Measurements from ENCODE around the gene GNAZ. TPM values are rescaled to one million over a fixed set of nuclear protein-coding genes. Genes with fewer than 3 reads are reported as not detected.
"Not testable (repeated sequence)": the region's sequence is repeated elsewhere in the genome, so short reads cannot be mapped to it uniquely, and the experiment has no call there.

Gene GNAZ
- total RNA-seq, 1 experiment from 2014 or later, result 12.8 TPM

GRCh38 chr22:23125512-23126103, 55.3 kb downstream of the GNAZ start:
- H3K9me3 ChIP-seq, result no peaks in the 10 kb centered on the region
- H3K36me3 ChIP-seq, result no peaks in the 10 kb centered on the region
- no peaks in the 10 kb centered on the region for H3K27me3 ChIP-seq
- no peak for DNase-seq
- H3K4me3 ChIP-seq, result no peak overlapping the region

GRCh38 chr22:23126165-23127054, 56.1 kb downstream of the GNAZ start:
- Histone ChIP-seq H3K36me3 (no peaks in the 10 kb centered on the region), H3K27me3 (no peaks in the 10 kb centered on the region)
- no peak for DNase-seq

DNA sequence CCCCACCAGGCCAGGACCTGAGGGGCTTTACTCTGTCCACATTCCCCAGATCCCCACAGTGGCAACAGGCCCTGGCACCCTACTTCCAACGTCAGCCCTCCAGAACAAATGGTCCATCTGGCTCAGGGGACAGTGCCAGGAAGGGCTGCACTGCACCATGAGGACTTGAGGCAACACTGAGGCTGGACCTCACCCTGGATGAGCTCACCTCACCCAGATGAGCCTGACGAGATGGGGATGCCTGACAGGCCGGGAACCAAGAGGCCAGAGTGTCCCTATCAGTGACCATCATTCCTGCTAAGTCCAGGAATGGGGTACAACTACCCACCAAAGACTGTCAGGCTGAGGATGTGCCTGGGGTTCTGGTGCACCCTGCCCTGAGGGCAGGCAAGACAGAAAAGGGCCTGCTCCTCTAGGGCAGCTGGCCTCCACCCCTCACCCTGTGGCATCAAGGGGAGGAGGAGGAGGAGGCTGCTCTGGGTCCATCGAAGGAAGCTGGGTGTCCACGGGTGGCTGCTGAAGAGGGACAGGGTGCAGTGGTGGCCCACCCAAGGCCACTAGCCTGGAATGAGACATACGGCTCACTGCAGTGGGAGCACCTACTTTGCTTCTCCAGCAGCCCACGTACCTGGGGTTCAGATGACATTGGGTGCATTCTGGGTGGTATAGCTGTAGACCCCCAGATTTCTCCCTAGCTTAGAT, 56.9 kb downstream of the GNAZ start:
- no peak overlapping the region for H3K4me3 ChIP-seq
- DNase-seq, result no peak

More at GRCh38 chr22:23126165-23127054, 56.1 kb downstream of the GNAZ start:
- no peak overlapping the region for H3K4me3 ChIP-seq
- no peaks in the 10 kb centered on the region for H3K9me3 ChIP-seq

GRCh38 chr22:23127788-23128187, 57.5 kb downstream of the GNAZ start:
- no peak for DNase-seq
- Histone ChIP-seq H3K27me3 (no peaks in the 10 kb centered on the region), H3K36me3 (no peaks in the 10 kb centered on the region), H3K9me3 (no peaks in the 10 kb centered on the region), H3K4me3 (no peak overlapping the region)

More for the DNA sequence above, 56.9 kb downstream of the GNAZ start:
- no peaks in the 10 kb centered on the region for H3K27me3 ChIP-seq
- no peaks in the 10 kb centered on the region for H3K36me3 ChIP-seq
- no peaks in the 10 kb centered on the region for H3K9me3 ChIP-seq

DNA sequence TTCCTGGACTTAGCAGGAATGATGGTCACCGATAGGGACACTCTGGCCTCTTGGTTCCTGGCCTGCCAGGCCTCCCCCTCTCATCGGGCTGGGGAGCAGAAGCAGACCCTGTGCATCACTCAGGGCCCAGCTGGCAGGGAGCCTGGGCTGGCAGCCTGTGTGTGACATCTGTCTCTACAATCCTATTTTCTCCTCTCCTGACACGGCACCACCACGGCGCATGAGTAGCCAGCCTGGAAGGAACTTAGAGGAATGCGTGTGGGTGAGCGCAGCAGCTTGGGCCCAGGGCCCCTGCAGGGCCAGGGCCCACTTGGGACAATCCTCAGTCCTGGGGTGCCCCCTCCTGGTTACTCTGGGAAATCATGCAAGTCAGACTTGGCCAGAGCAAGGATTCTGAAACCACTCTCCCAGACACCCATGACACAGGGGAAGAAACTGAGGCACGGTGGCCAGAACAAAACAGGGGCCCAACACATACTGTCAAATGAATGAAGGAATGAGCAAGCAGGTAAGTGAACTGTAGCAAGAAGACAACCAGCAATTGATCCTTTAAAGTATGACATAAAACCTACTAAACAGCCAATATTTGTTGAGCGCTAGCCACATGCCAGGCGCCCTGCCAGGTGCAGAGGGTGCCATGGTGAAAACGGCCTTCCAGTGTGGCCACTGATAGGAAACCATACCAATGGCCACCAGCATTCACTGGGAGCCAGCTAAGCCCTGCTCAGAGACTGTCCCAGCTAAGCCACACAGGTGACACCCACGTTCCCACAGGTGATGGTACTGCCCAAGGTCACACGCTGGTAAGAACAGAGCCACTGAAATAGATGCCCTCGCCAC, 58.2 kb downstream of the GNAZ start:
- Histone ChIP-seq H3K4me3 (no peak overlapping the region), H3K36me3 (no peaks in the 10 kb centered on the region), H3K9me3 (no peaks in the 10 kb centered on the region), H3K27me3 (no peaks in the 10 kb centered on the region)
- DNase-seq, result peak; percentile 69

- no peak for DNase-seq
- H3K4me3 ChIP-seq, result no peak overlapping the region
- no peaks in the 10 kb centered on the region for H3K9me3 ChIP-seq
- no peaks in the 10 kb centered on the region for H3K27me3 ChIP-seq
- H3K36me3 ChIP-seq, result no peaks in the 10 kb centered on the region
Observed at GRCh38 chr22:23129149-23129548, 58.8 kb downstream of the GNAZ start.

- Histone ChIP-seq H3K4me3 (no peak overlapping the region), H3K36me3 (no peaks in the 10 kb centered on the region), H3K9me3 (no peaks in the 10 kb centered on the region), H3K27me3 (no peaks in the 10 kb centered on the region)
- DNase-seq, result no peak
Observed at GRCh38 chr22:23130697-23131096, 60.4 kb downstream of the GNAZ start.

DNA sequence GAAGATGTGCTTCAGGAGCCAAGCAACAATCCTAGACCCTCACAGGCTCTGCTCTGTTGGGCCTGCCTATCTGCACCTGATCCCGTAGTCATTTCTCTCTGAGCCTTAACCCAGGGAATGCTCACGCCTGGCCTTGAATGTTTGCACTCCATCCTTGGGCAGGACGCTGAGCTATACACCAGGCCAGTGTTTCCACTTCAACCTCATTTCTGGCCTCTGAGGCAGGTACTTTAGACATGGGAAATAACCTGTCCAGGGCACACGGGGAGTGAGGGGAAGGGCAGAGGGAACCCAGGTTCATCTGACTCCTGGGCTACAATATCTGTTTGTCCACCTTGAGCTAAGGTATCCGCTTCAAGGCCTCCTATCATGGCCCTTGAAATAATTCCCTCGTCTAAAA, 61.6 kb downstream of the GNAZ start:
- H3K36me3 ChIP-seq, result no peaks in the 10 kb centered on the region
- H3K9me3 ChIP-seq, result no peaks in the 10 kb centered on the region
- H3K4me3 ChIP-seq, result no peak overlapping the region
- no peaks in the 10 kb centered on the region for H3K27me3 ChIP-seq
- DNase-seq, result no peak

DNA sequence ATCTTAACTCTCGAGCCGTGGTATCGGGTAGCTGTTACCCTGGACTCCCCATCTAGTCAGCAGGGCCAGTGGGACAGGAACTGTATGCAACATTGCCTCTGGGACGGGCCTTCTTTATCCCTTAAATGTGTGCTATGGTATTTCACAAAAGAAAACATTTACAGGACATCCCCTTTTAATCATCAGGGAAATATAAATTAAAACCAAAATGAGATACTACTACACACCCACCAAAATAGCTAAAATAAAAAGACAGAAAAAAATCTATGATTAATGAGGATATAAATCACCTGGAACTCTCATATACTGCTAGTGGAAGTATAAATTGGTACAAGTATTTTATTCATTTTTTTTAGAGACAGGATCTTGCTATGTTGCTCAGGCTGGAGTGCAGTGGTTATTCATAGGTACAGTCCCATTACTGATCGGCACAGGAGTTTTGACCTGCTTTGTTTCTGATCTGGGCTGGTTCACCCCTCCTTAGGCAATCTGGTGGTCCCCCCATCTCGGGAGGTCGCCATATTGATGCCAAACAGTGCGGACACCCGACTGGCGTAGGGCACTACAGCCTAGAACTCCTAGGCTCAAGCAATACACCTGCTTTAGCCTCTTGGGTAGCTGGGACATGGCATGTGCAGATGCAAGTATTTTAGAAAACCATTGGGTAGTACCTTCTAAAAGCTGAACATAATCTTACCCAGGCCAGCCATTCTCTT, 62.2 kb downstream of the GNAZ start:
- Histone ChIP-seq H3K4me3 (no peak overlapping the region), H3K36me3 (no peaks in the 10 kb centered on the region), H3K9me3 (no peaks in the 10 kb centered on the region), H3K27me3 (no peaks in the 10 kb centered on the region)
- no peak for DNase-seq

DNA sequence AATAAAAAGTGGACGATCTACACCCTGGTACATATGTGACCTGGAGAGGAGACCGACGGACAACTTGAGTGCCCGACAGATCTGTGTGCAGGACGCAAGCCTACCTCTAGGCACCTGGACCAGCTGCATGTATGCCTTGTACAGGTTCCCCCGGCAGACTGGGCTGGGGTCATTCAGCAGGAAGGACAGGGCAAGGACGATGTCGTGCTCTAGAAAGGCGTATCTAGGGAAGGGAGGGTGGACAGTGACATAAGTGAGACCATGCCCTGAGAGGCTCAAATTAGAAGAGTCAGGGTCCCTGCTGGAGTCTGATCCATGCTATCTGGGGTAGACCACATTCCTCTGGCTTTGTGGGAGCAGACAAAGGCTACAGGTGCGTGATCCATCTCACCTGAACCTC, 63.6 kb downstream of the GNAZ start:
- no peaks in the 10 kb centered on the region for H3K9me3 ChIP-seq

GRCh38 chr22:23136991-23137390, 66.7 kb downstream of the GNAZ start:
- not testable (repeated sequence) for DNase-seq, H3K36me3 ChIP-seq, H3K27me3 ChIP-seq, H3K4me3 ChIP-seq, H3K9me3 ChIP-seq

More for the DNA sequence above, 63.6 kb downstream of the GNAZ start:
- H3K4me3 ChIP-seq, result no peak overlapping the region
- DNase-seq, result no peak
- H3K27me3 ChIP-seq, result no peaks in the 10 kb centered on the region
- no peaks in the 10 kb centered on the region for H3K36me3 ChIP-seq

- no peak for DNase-seq
- no peaks in the 10 kb centered on the region for H3K9me3 ChIP-seq
- H3K27me3 ChIP-seq, result no peaks in the 10 kb centered on the region
- H3K4me3 ChIP-seq, result no peak overlapping the region
- H3K36me3 ChIP-seq, result no peaks in the 10 kb centered on the region
Observed at GRCh38 chr22:23137468-23137867, 67.1 kb downstream of the GNAZ start.

- Histone ChIP-seq H3K9me3 (no peaks in the 10 kb centered on the region), H3K27me3 (no peaks in the 10 kb centered on the region), H3K4me3 (no peak overlapping the region), H3K36me3 (no peaks in the 10 kb centered on the region)
- no peak for DNase-seq
Observed at GRCh38 chr22:23137905-23138561, 67.7 kb downstream of the GNAZ start.

DNA sequence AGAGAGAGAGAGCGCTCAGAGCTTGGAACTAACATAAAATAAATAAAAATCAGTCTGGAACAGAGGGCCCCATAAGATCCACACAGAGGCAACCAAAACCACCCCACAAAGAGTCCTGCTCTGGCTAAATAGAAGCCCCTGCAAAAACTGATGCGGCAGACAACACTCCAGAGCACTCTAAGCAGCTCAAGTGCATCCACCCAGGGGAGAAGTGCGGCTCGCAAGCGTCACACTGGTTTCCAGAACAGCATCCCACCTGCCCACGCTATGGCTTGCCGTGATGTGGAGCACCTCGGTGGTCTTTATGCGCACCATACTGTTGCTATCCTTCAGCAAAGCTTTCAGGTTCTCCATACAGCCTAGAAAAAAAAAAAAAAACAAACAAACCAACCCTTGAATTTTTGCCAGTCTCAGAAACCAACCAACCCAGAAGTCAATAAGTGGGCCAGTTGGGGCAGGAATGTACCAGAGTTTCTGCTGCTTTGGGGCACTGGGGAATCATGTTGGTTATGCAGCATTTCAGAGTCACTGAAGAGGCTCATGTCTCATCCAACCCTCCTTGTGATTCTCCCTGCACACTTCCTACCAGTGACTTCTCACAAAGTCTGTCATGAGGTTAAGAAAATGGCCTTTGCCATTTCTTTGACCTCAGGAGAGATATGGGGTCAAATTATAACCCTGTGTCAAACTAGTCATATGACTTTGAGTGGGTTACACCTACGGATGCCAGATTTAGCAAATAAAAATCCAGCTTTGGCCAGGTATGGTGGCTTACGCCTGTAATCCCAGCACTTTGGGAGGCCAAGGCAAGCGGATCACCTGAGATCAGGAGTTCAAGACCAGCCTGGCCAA, 68.5 kb downstream of the GNAZ start:
- Histone ChIP-seq H3K36me3 (no peaks in the 10 kb centered on the region), H3K27me3 (no peaks in the 10 kb centered on the region)
- DNase-seq, result no peak

GRCh38 chr22:23140385-23140784, 70.1 kb downstream of the GNAZ start:
- Histone ChIP-seq H3K27me3 (no peaks in the 10 kb centered on the region), H3K9me3 (no peaks in the 10 kb centered on the region), H3K36me3 (no peaks in the 10 kb centered on the region), H3K4me3 (no peak overlapping the region)
- no peak for DNase-seq

More for the DNA sequence above, 68.5 kb downstream of the GNAZ start:
- no peak overlapping the region for H3K4me3 ChIP-seq
- H3K9me3 ChIP-seq, result no peaks in the 10 kb centered on the region

Data from MG63 (cell line).